Left cardiac atrium (tissue), 4 donors: ENCODE results near the gene KIR2DL1. TPM values are rescaled to one million over a fixed set of nuclear protein-coding genes. Genes with fewer than 3 reads are reported as not detected.
"Not testable (repeated sequence)": the region's sequence is repeated elsewhere in the genome, so short reads cannot be mapped to it uniquely, and the experiment has no call there.

Experiments
- ATAC-seq, 2 donors: fragments of 200-7000 bp; cut with Tn5 transposase; one replicate each; pipeline ENCODE4 v1.9.1; 2020; ENCODE audit warnings: mild to moderate bottlenecking in 2 of 2, moderate library complexity in 2 of 2
- DNase-seq: peaks from one replicate; pipeline ENCODE4 v3.0.0-alpha.2; 2020
- intact Hi-C, 2 donors: fragments of 100-400 bp; cut with DNase I; formaldehyde crosslinking; loops; one replicate each; pipeline versions ENCODE4 v1.14.1 to v1.15.1; 2022 to 2023
- total RNA-seq, 2 donors: library from RNA; stranded (reverse); fragmentation: NEBNext Ultra II Directional; extraction: Animal tissue kit (Norgen Biotek cat#: 25700); gene quantifications; one replicate each; pipeline ENCODE4 v1.2.1, GENCODE V29; 2021
- donor health status: DM: no; HTN: yes; CAD: no.
- donor health status: DM: no; HTN: yes; CAD: no; lungs with severe emphysema.
- donor health status: DM: yes; HTN: yes; CAD: no.
- donor health status: Dilated cardiomyopathy.

Gene KIR2DL1
- total RNA-seq, 2 donors from 2014 or later = not detected

GRCh38 chr19:54766464-54766863, 3.1 kb upstream of the KIR2DL1 start:
- intact Hi-C loops, ATAC-seq: not testable (repeated sequence)

GRCh38 chr19:54770511-54770910, 918 bp downstream of the KIR2DL1 start:
- intact Hi-C loops, ATAC-seq, DNase-seq: not testable (repeated sequence)

More at GRCh38 chr19:54766464-54766863, 3.1 kb upstream of the KIR2DL1 start:
- not testable (repeated sequence) for DNase-seq

GRCh38 chr19:54771018-54771960, 1.7 kb downstream of the KIR2DL1 start:
- ATAC-seq, DNase-seq, intact Hi-C loops: not testable (repeated sequence)

GRCh38 chr19:54772666-54773065, 3.1 kb downstream of the KIR2DL1 start:
- DNase-seq, intact Hi-C loops, ATAC-seq: not testable (repeated sequence)

DNA sequence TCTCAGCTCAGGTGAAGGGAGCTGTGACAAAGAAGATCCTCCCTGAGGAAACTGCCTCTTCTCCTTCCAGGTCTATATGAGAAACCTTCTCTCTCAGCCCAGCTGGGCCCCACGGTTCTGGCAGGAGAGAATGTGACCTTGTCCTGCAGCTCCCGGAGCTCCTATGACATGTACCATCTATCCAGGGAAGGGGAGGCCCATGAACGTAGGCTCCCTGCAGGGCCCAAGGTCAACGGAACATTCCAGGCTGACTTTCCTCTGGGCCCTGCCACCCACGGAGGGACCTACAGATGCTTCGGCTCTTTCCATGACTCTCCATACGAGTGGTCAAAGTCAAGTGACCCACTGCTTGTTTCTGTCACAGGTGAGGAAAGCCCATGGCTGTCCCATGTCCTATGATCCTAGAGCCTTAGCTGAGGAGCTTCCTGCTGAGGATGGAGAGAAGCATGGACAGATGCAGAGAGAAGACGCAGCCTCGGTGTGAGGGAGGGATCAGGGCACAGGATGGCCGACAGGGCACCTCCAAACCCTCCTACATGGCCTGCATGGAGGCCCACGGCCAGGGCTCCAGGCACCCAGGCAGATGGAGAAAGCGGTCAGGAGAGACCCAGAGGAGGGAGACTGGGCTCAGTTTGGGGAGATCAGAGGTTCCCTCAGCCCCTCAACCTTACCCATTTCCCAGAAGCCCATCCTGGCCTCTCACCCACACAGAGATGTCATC, 5.7 kb downstream of the KIR2DL1 start:
- intact Hi-C loops, DNase-seq, ATAC-seq: not testable (repeated sequence)

- ATAC-seq, DNase-seq, intact Hi-C loops: not testable (repeated sequence)
Observed at GRCh38 chr19:54775830-54776229, 6.2 kb downstream of the KIR2DL1 start.

DNA sequence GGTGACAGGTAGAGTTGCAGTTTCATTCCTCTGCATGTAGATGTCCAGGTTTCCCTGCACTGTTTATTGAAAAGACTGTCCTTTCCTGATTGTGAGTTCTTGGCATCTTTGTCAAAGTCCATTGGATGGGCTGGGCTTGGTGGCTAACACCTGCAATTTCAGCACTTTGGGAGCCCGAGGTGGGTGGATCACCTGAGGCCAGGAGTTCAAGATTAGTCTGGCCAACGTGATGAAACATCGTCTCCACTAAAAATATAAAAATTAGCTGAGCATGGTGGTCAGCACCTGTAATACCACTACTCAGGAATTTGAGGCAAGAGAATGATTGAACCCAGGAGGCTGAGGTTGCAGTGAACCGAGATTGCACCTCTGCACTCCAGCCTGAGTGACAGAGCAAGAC, 8.3 kb downstream of the KIR2DL1 start:
- DNase-seq, intact Hi-C loops, ATAC-seq: not testable (repeated sequence)

DNA sequence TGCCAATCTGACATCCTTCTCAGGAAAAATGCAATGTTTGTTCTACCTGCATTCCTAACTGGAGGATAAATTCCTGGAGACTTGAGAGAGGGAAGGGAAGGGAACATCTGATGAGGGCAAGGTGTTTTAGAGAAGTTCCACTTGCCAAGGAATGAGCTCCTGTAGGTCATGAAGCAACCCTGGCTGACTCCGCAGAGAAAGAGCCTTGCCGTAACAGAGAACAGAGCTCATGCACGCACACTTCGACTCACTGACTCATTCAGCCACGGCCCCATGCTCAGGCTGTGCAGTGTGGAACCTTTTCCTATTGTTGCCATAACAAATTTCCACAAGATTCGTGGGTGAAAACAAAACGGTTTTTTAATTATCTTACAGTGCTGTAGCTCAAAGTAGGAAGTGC, 9.3 kb downstream of the KIR2DL1 start:
- intact Hi-C loops, DNase-seq, ATAC-seq: not testable (repeated sequence)

DNA sequence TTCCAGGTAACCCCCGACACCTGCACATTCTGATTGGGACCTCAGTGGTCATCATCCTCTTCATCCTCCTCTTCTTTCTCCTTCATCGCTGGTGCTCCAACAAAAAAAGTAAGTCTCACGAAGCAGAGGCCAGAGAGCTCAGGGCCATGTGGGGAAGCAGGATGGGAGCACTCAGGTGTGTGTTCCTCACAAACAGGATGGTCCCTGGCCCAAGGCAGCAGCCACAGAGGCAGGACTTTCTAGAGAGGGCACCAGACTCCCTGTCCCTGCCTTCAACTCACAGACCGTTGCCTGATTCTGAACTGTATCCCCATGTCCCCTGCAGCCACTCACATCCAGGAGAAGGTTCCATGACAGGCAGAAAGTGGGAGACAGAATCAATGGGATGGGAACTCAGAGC, 13.3 kb downstream of the KIR2DL1 start:
- DNase-seq, ATAC-seq, intact Hi-C loops: not testable (repeated sequence)

- DNase-seq, intact Hi-C loops: not testable (repeated sequence)
Observed at GRCh38 chr19:54786091-54786723, 16.6 kb downstream of the KIR2DL1 start.

DNA sequence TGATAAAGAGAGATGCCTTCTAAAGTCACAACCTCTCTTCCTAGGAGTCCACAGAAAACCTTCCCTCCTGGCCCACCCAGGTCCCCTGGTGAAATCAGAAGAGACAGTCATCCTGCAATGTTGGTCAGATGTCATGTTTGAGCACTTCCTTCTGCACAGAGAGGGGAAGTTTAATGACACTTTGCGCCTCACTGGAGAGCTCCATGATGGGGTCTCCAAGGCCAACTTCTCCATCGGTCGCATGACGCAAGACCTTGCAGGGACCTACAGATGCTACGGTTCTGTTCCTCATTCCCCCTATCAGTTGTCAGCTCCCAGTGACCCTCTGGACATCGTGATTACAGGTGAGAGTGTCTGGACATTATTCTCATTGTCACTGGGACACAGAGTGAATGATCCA, 18.6 kb downstream of the KIR2DL1 start:
- ATAC-seq, intact Hi-C loops, DNase-seq: not testable (repeated sequence)

More at GRCh38 chr19:54786091-54786723, 16.6 kb downstream of the KIR2DL1 start:
- not testable (repeated sequence) for ATAC-seq

DNA sequence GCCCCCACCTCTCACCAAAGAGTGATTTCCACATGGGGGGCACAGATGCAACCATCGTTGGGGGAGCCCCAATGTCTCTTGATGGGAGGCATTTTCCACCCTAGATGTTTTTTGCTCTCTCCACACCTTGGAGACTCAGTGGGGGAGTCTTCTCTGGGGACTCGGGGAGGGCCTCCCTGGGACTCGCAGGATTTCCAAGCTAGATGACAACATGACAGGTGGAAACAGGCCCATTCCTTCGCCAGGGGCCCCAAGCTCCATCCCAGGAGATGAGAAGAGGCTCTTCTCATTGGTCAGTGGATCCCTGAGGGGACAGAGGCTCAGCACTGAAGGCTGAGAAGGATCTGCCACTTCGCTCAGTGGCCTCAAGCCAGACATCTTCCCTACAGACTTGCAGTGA, 21.1 kb downstream of the KIR2DL1 start:
- ATAC-seq (no peak), DNase-seq (no peak)
- intact Hi-C loops = no loop called here

GRCh38 chr19:54791476-54791875, 21.9 kb downstream of the KIR2DL1 start:
- ATAC-seq (no peak), DNase-seq (no peak)
- intact Hi-C loops = no loop called here

GRCh38 chr19:54792814-54793213, 23.2 kb downstream of the KIR2DL1 start:
- no peak for ATAC-seq

GRCh38 chr19:54795758-54796157, 26.2 kb downstream of the KIR2DL1 start:
- DNase-seq = no peak
- ATAC-seq = no peak
- intact Hi-C loops = no loop called here

More at GRCh38 chr19:54792814-54793213, 23.2 kb downstream of the KIR2DL1 start:
- intact Hi-C loops = no loop called here
- no peak for DNase-seq

GRCh38 chr19:54803410-54803809, 33.8 kb downstream of the KIR2DL1 start, which contains the start of gene KIR2DL4:
KIR2DL4 (plus strand) TSS chr19:54803610; CDS start chr19:54803652, 42 bp downstream.
- intact Hi-C loops = no loop called here
- DNase-seq (no peak), ATAC-seq (no peak)

DNA sequence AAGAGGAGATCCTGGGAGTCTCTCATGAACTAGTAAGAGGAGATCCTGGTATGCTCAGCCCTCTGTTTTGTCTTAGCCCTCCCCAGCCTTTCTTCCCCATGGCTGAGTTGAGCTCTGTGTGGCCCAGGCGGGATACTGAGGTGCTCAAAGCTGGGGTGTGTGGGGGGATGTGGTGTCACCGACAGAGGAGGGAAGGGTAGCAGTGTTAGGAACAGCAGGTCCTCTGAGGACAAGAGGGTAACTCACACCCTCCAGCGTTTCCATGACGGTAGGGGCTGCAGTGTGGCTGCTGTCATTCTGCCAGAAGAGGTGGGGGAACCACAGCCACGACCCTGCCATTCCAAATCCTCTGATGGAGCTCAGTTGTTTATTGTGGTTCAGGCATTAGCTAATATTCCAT, 34.5 kb downstream of the KIR2DL1 start:
- intact Hi-C loops = no loop called here
- ATAC-seq (no peak), DNase-seq (no peak)

GRCh38 chr19:54804571-54804970, 35.0 kb downstream of the KIR2DL1 start:
- DNase-seq = no peak
- intact Hi-C loops = no loop called here
- ATAC-seq = no peak
